ENCODE results near the gene IGSF6. TPM values are rescaled to one million over a fixed set of nuclear protein-coding genes. Genes with fewer than 3 reads are reported as not detected.
"Not testable (repeated sequence)": the region's sequence is repeated elsewhere in the genome, so short reads cannot be mapped to it uniquely, and the experiment has no call there.

The IGSF6 gene
- total RNA-seq, 1 experiment from 2014 or later, result 0.23 TPM

DNA sequence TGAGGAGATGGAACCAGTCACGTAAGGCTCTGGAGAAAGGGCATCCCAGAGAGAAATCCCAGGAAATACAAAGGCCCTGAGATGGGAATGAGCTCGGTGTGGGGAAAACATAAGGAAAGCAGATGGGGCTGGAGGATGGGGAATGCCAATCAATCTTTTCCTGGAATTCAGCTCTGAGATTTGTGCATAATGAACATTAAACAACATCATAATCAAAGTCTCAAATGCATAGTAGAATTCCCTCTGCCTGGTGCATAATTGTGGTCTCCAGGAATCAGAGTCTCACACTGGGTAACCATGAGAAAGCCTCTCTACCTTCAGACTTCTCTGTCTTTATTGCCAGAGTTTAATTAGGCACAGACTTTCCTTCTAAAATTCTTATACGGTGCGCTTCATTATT is 42.2 kb upstream of the IGSF6 start:
- Histone ChIP-seq H3K27ac (ENCODE audit: low read length) (no peak overlapping the region), H3K27me3 (ENCODE audit: control insufficient read depth, insufficient read depth, low read length) (no peaks in the 10 kb centered on the region), H3K4me1 (ENCODE audit: control insufficient read depth, insufficient read depth, low read length) (no peaks in the 10 kb centered on the region), H3K36me3 (ENCODE audit: control insufficient read depth, insufficient read depth, low read length) (no peaks in the 10 kb centered on the region), H3K4me3 (ENCODE audit: low read depth in 2 of 2, low read length in 2 of 2) (no peak overlapping the region), H3K9me3 (ENCODE audit: control insufficient read depth, insufficient read depth, low read depth, low read length) (no peaks in the 10 kb centered on the region)
- ChIA-PET POLR2A (interaction anchor here (0.6 kb wide), 1 partner anchor 110 kb away, joined by 7 read pairs; no protein-coding TSS in a partner anchor), CTCF (no interaction called here)
- intact Hi-C loops (cut with micrococcal nuclease; ENCODE audit: unreplicated experiment), result no loop called here
- BruUV-seq (replicated peaks), result no TSS peak
- ATAC-seq (no peak), DNase-seq (ENCODE audit: low read depth, low spot score) (no peak)
- TF ChIP-seq REST (IDR thresholded peaks at IDR 0.05; ENCODE audit: insufficient read depth in 1 of 2, low read depth in 2 of 2, low read length in 1 of 2), result no peak
- TF ChIP-seq POLR2AphosphoS5 (IDR thresholded peaks at IDR 0.05; ENCODE audit: low read depth, low read length), result no peak
- TF ChIP-seq TCF7L2 (IDR thresholded peaks at IDR 0.05; ENCODE audit: low read depth, low read length), result no peak
- in situ Hi-C loops (cut with HindIII; ENCODE audit: low pct_unique_long_range_greater_than_20kb, low sequenced_read_pairs), result no loop called here

DNA sequence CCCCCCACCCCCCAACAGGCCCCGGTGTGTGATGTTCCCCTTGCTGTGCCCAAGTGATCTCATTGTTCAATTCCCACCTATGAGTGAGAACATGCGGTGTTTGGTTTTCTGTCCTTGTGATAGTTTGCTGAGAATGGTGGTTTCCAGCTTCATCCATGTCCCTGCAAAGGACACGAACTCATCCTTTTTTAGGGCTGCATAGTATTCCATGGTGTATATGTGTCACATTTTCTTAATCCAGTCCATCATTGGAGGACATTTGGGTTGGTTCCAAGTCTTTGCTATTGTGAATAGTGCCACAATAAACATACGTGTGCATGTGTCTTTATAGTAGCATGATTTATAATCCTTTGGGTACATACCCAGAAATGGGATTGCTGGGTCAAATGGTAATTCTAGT is 38.6 kb upstream of the IGSF6 start:
- H3K9me3 ChIP-seq (ENCODE audit: control insufficient read depth, insufficient read depth, low read depth, low read length); H3K4me1 ChIP-seq (ENCODE audit: control insufficient read depth, insufficient read depth, low read length); intact Hi-C loops (cut with micrococcal nuclease; ENCODE audit: unreplicated experiment); in situ Hi-C loops (cut with HindIII; ENCODE audit: low pct_unique_long_range_greater_than_20kb, low sequenced_read_pairs); BruUV-seq (replicated peaks); H3K36me3 ChIP-seq (ENCODE audit: control insufficient read depth, insufficient read depth, low read length); CTCF ChIA-PET; H3K4me3 ChIP-seq (ENCODE audit: low read depth in 2 of 2, low read length in 2 of 2); ATAC-seq; DNase-seq (ENCODE audit: low read depth, low spot score); POLR2A ChIA-PET; H3K27ac ChIP-seq (ENCODE audit: low read length); H3K27me3 ChIP-seq (ENCODE audit: control insufficient read depth, insufficient read depth, low read length): not testable (repeated sequence)

GRCh38 chr16:21689107-21689506 is 36.7 kb upstream of the IGSF6 start:
- Histone ChIP-seq H3K9me3 (ENCODE audit: control insufficient read depth, insufficient read depth, low read depth, low read length) (no peaks in the 10 kb centered on the region), H3K4me3 (ENCODE audit: low read depth in 2 of 2, low read length in 2 of 2) (no peak overlapping the region), H3K36me3 (ENCODE audit: control insufficient read depth, insufficient read depth, low read length) (no peaks in the 10 kb centered on the region), H3K27me3 (ENCODE audit: control insufficient read depth, insufficient read depth, low read length) (no peaks in the 10 kb centered on the region), H3K27ac (ENCODE audit: low read length) (no peak overlapping the region), H3K4me1 (ENCODE audit: control insufficient read depth, insufficient read depth, low read length) (no peaks in the 10 kb centered on the region)
- CTCF ChIA-PET, result no interaction called here
- TF ChIP-seq REST (IDR thresholded peaks at IDR 0.05; ENCODE audit: insufficient read depth in 1 of 2, low read depth in 2 of 2, low read length in 1 of 2), result no peak
- TF ChIP-seq, protein P1, sequence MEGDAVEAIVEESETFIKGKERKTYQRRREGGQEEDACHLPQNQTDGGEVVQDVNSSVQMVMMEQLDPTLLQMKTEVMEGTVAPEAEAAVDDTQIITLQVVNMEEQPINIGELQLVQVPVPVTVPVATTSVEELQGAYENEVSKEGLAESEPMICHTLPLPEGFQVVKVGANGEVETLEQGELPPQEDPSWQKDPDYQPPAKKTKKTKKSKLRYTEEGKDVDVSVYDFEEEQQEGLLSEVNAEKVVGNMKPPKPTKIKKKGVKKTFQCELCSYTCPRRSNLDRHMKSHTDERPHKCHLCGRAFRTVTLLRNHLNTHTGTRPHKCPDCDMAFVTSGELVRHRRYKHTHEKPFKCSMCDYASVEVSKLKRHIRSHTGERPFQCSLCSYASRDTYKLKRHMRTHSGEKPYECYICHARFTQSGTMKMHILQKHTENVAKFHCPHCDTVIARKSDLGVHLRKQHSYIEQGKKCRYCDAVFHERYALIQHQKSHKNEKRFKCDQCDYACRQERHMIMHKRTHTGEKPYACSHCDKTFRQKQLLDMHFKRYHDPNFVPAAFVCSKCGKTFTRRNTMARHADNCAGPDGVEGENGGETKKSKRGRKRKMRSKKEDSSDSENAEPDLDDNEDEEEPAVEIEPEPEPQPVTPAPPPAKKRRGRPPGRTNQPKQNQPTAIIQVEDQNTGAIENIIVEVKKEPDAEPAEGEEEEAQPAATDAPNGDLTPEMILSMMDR (IDR thresholded peaks at IDR 0.05), result no peak
- no peak for TF ChIP-seq TCF7L2 (IDR thresholded peaks at IDR 0.05; ENCODE audit: low read depth, low read length)
- TF ChIP-seq SIN3A (IDR thresholded peaks at IDR 0.05; ENCODE audit: borderline replicate concordance, insufficient read depth, low read depth, low read length), result no peak
- no peak for TF ChIP-seq POLR2AphosphoS5 (IDR thresholded peaks at IDR 0.05; ENCODE audit: low read depth, low read length)
- ATAC-seq (no peak), DNase-seq (ENCODE audit: low read depth, low spot score) (no peak)
- intact Hi-C loops (cut with micrococcal nuclease; ENCODE audit: unreplicated experiment), result no loop called here
- no TSS peak for BruUV-seq (replicated peaks)
- POLR2A ChIA-PET, result no interaction called here
- in situ Hi-C loops (cut with HindIII; ENCODE audit: low pct_unique_long_range_greater_than_20kb, low sequenced_read_pairs), result no loop called here

All from Panc1 (cell line).